Lower lobe of right lung (tissue), 2 donors: Measurements from ENCODE around the gene CETN2. TPM values are rescaled to one million over a fixed set of nuclear protein-coding genes. Genes with fewer than 3 reads are reported as not detected.
A peak's percentile ranks its signal among the peaks of the same experiment; 100 is the strongest.

Experiments
- ATAC-seq, 2 donors: fragments of 200-7000 bp; cut with Tn5 transposase; one replicate each; pipeline ENCODE4 v1.9.1; 2020 to 2022; ENCODE audit warnings: mild to moderate bottlenecking in 2 of 2, moderate library complexity in 2 of 2
- DNase-seq: peaks from one replicate; pipeline ENCODE4 v3.0.0-alpha.2; 2020
- H3K27ac ChIP-seq: fragments of 200-600 bp; one replicate; pipeline ENCODE4 v1.8.0; 2022
- H3K27me3 ChIP-seq: fragments of 200-600 bp; one replicate; pipeline ENCODE4 v1.8.0; 2022; ENCODE audit warnings: low read depth
- H3K36me3 ChIP-seq: fragments of 200-600 bp; one replicate; pipeline ENCODE4 v1.8.0; 2022; ENCODE audit warnings: mild to moderate bottlenecking
- H3K4me1 ChIP-seq: fragments of 200-600 bp; one replicate; pipeline ENCODE4 v1.8.0; 2022
- H3K4me3 ChIP-seq: fragments of 200-600 bp; one replicate; pipeline ENCODE4 v1.8.0; 2022; ENCODE audit warnings: mild to moderate bottlenecking
- H3K9me3 ChIP-seq: fragments of 200-600 bp; one replicate; pipeline ENCODE4 v1.8.0; 2022
- CTCF ChIP-seq: fragments of 200-600 bp; IDR thresholded peaks from one replicate; pipeline ENCODE4 v1.8.0; 2022; ENCODE audit warnings: antibody characterized with exemption, mild to moderate bottlenecking
- intact Hi-C: fragments of 100-400 bp; cut with DNase I; formaldehyde crosslinking; loops from one replicate; pipeline ENCODE4 v1.11.0; 2022
- total RNA-seq: library from RNA; stranded (reverse); fragmentation: NEBNext Ultra II Directional; extraction: Animal tissue kit (Norgen Biotek cat#: 25700); gene quantifications from one replicate; pipeline ENCODE4 v1.2.1, GENCODE V29; 2021
- donor health status: DM: no; HTN: yes; CAD: no; lungs with severe emphysema.

The CETN2 gene
- total RNA-seq, 1 donor from 2014 or later: 33.2 TPM

GRCh38 chrX:152831391-152831790, 834 bp upstream of the CETN2 start:
- ATAC-seq: peak; percentile 1 to 3

GRCh38 chrX:152824841-152825374, 5.6 kb downstream of the CETN2 start:
- ATAC-seq: no peak
- TF ChIP-seq CTCF: no peak

More at GRCh38 chrX:152831391-152831790, 834 bp upstream of the CETN2 start:
- TF ChIP-seq CTCF: no peak
- no peaks in the 10 kb centered on the region for H3K4me1 ChIP-seq
- DNase-seq: no peak
- peak overlapping the region; percentile 65 for H3K4me3 ChIP-seq
- H3K9me3 ChIP-seq: no peaks in the 10 kb centered on the region
- intact Hi-C loops: no loop called here
- H3K36me3 ChIP-seq: peaks cover 19% of the 10 kb centered on the region
- peak overlapping the region; percentile 76 for H3K27ac ChIP-seq
- H3K27me3 ChIP-seq: no peaks in the 10 kb centered on the region

GRCh38 chrX:152823657-152824056, 6.9 kb downstream of the CETN2 start:
- ATAC-seq (no peak), DNase-seq (no peak)
- Histone ChIP-seq H3K9me3 (no peaks in the 10 kb centered on the region), H3K27me3 (no peaks in the 10 kb centered on the region), H3K4me3 (no peak overlapping the region), H3K27ac (no peak overlapping the region), H3K36me3 (peaks cover 15% of the 10 kb centered on the region), H3K4me1 (no peaks in the 10 kb centered on the region)
- TF ChIP-seq CTCF: no peak
- intact Hi-C loops: no loop called here

More at GRCh38 chrX:152824841-152825374, 5.6 kb downstream of the CETN2 start:
- Histone ChIP-seq H3K9me3 (no peaks in the 10 kb centered on the region), H3K4me1 (no peaks in the 10 kb centered on the region), H3K4me3 (no peak overlapping the region), H3K27ac (no peak overlapping the region), H3K36me3 (peaks cover 15% of the 10 kb centered on the region), H3K27me3 (no peaks in the 10 kb centered on the region)
- intact Hi-C loops: no loop called here
- DNase-seq: no peak

- Histone ChIP-seq H3K9me3 (no peaks in the 10 kb centered on the region), H3K27me3 (no peaks in the 10 kb centered on the region), H3K27ac (no peak overlapping the region), H3K4me1 (no peaks in the 10 kb centered on the region), H3K4me3 (no peak overlapping the region), H3K36me3 (peaks cover 5% of the 10 kb centered on the region)
- DNase-seq (no peak), ATAC-seq (no peak)
- intact Hi-C loops: no loop called here
- no peak for TF ChIP-seq CTCF
Observed at GRCh38 chrX:152822383-152823086, 8.0 kb downstream of the CETN2 start.

GRCh38 chrX:152821145-152821765, 9.3 kb downstream of the CETN2 start:
- peak in 1 of 2 donors; percentile 35 for ATAC-seq
- TF ChIP-seq CTCF: peak; percentile 45
- DNase-seq: no peak

More at GRCh38 chrX:152821145-152821765, 9.3 kb downstream of the CETN2 start:
- Histone ChIP-seq H3K4me1 (no peaks in the 10 kb centered on the region), H3K27me3 (no peaks in the 10 kb centered on the region), H3K27ac (no peak overlapping the region), H3K36me3 (no peaks in the 10 kb centered on the region), H3K4me3 (no peak overlapping the region), H3K9me3 (no peaks in the 10 kb centered on the region)
- intact Hi-C loops: no loop called here
